ENCODE results near the gene LPIN1.

Gene LPIN1

DNA sequence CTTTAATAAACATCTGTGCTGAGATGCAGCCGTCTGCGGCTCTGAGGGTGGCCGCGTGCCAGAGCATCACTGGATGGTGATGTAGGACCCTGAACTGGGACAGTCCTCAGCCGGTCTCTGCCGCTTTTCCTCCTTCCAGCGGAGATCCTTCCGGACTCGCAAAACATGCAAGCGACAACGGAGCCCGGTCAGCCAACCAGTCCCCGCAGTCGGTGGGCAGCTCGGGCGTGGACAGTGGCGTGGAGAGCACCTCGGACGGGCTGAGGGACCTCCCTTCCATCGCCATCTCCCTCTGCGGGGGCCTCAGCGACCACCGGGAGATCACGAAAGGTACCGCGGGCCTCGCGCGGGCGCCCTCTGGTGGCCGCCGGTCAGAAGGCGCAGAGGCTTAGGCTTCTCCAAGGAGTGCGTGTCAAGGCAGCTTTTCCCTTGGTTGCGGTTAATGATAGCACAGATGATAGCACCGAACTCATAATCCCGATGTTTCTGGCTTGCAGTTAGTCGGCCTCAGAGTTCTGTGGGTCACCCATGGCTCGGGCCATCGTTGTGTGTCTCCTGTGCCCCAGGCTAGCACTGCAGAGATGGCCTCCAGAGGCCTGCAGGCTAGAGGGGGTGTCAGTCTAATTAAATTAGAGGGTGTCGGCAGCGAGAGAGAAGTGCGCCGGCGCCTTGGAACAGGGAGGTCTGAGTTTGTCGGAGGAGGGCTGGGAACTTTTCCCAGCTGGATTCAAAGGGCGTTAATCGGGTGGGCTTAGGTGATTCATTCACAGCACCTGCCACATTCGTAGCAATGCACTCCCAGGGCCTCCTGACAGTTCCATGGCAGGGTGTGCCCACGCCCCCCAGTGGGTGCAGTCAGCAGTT, 38.5 kb downstream of the LPIN1 start:
- peak; percentile 17 for DNase-seq (ENCODE audit: low spot score)

DNA sequence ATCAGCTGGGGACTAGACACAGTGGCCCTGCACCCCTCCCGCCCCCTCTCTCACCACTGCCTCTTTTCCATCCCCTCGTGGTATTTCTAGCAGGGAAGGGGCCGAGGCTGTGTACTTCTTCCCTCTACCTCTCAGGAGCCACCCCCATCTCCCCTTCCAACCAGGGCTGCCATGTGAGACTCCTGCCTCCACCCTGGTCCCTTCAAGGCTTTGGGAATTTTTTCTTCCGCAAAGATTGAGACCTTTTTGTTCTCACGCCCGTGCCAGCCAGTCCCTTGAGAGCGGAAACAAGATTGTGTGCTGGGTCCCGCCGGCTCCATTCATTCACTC, 39.1 kb downstream of the LPIN1 start:
- no peak for DNase-seq (ENCODE audit: low spot score)

DNA sequence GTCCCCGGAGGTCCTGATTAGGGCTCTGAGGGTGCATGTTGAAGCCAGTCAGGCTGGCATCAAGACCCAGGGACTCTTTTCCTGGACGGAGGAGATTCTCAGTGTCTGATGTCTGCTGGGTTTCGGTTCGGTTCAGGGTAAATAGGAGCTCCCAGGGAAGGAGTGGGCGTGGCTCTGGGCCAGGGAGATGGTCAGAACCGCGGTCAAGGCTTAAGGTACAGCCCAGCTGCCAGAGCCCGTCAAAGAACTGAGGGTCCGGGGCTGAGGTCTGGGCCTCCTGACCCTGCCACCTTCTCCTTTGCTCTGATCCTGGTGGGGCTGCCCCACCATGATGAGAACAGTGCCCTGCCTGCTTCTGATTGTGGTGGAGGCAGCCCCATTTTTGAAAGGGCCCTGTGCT, 39.8 kb downstream of the LPIN1 start:
- no peak for DNase-seq (ENCODE audit: low spot score)

DNA sequence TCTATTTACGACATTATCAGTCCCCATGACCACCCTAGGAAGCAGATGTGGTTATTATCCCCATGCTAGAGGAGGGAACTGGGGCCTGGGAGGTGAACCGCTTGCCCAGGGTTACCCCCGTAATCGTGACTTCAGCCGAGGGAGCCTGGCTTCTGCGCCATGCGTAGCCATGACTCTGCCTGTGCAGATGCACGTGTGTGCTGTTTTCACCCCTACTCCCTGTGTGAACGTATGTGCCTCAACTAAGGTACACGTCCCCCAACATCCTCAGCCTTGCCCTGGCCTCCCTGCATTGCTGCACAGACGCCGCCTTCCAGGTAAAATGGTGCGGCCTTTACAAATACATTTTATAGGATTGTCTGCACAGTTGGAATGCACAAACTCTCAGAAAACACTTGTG, 40.2 kb downstream of the LPIN1 start:
- DNase-seq (ENCODE audit: low spot score): no peak

DNA sequence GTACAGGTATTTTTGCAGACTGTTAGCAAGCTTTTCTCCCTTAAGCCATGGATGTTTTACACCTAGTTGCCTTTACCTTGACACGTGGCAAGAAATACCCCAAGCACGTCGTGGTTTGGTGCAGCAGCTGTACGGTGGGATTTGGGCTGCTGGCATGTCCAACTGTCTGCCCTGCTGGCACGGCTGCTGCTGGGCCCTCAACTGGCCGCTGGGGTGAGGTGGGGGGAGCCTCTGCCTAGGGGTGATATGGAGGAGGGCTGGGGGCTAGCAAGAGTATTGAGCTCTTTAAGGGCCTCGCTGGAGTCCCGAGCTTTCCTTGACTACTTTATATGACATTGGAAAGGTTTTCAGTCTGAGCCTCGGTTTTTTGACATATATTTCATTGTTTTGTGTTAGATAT, 41.6 kb downstream of the LPIN1 start:
- DNase-seq (ENCODE audit: low spot score): no peak

DNA sequence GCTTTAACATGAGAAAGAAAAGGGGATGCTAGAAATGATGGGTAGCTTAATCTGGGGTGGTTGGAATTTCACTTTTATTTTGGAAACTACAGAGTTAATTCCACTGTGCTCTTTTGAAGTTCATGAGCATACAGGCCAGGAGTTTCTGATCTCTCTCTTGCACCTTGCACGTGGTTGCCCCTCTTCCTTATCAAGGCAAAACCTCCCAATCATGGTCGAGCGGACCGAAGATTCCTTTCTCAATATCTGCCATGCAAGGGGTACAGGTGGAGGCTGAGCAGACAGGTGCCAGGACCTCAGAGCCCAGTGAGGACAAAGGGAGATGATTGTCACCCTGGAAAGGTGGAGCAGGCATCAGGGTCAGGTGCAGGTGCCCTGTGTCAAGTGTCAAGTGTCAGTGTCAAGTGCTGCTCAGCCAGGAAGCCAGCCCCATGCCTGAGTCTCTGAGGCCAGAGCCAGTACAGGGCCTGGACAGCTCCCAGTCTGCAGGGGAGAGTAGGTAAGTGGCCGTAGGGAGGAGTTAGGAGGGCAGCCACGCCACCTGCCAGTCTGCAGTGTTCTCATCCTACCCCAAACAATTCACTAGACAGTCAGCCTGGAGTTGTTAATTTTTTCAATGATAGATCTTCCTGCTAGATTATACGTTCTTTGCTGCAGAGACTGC, 42.2 kb downstream of the LPIN1 start:
- DNase-seq (ENCODE audit: low spot score): no peak

GRCh38 chr2:11789243-11789642, 42.8 kb downstream of the LPIN1 start:
- no peak for DNase-seq (ENCODE audit: low spot score)

DNA sequence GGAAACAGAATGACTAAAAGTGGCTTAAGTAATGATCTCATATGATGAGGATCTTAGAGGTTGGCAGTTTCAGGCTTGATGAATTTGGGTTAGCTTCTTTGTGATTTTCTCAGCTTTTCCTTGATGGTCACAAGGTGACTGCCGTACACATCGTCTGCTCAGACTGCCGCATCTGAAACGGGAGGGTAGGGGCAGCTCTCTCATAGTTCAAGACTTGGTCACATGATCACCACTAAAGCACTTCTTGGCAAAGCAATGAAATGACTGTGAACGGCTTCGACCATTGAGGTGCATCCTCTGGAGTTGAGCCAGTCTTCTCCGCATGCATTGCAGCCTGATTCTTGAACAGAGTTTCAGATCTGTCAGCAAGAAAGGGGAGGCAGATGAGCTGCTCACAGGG, 43.8 kb downstream of the LPIN1 start:
- no peak for DNase-seq (ENCODE audit: low spot score)

GRCh38 chr2:11795590-11795989, 49.2 kb downstream of the LPIN1 start:
- no peak for DNase-seq (ENCODE audit: low spot score)

DNA sequence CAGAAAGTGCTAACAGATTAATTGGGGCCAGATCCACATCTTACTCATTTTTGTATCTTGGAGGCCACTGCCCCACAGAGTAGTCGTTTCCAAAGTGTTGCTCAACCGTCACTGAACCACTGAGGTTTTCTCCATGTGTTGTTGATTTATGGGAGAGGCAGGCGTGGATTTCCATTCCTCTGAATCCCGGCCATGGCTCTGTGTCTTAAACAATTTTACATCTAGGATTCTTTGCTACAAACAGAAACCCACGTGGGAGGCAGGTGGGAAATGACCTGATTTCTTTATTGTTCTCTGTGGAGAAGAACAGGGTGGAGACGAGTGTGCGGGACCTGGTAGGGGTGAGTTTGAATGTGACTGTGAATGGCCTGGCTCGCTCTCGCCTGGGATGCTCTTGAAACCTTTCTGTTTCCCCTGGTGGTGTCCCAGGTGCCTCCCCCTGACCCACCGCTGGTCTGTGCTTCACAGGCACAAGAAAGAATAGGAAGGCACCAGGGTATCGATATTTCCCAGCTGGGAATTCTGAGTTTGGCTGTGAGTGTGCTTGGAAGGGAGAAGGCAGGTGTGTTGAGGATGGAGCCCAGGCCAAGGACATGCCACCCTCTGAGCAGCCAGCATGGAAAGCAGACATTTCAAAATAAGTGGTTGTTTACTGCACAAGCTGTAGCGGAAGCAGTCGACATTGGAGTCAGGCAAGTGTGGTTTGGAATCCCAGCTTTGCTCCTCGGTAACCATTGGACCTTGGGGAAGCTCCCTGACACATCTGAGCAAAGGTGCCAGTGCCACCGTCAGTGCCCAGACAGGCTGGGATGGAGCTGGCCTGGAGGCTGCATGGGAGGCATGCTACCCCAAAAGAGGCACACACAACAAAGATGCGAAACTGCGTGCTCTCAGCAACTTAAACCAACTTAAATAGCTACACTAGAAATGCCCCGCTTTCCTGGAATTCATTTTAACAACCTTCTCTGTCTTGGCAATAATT, 50.0 kb downstream of the LPIN1 start:
- no peak for DNase-seq (ENCODE audit: low spot score)

GRCh38 chr2:11797846-11798245, 51.4 kb downstream of the LPIN1 start:
- no peak for DNase-seq (ENCODE audit: low spot score)

DNA sequence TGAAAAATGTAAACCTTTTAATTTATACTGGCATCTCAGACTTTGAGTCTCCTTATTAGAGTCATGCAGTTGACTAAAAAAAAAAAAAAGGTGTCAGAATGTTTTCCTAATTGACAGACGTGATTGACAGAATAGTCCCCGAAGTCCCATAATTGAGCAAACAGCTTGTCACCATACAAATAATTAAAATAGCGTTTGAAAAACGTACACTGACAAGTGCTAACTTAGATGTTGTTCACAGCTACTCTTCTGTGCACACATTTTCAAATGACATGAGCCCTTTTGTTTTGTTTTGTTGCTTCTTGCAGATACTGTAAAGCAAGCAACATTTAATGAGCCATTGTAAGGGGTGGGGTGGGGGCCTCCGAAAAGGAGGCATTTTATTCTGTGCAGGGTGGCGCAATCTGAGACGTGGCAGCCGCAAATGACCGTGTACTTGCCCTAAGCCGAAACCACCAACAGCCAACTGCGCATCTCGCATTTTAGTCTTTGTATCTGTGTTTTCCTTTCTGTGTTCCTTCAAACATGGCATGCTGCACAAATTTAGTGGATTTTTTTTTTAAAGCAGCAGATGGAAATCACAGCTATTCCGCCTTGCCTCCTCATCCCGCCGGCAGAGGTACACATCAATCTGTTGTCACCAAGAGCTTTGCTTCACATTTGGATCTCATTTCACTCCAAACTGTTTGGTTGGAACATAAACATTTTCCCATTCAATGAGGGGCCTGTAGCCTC, 52.4 kb downstream of the LPIN1 start:
- DNase-seq (ENCODE audit: low spot score): no peak

GRCh38 chr2:11799826-11800225, 53.4 kb downstream of the LPIN1 start:
- DNase-seq (ENCODE audit: low spot score): no peak

DNA sequence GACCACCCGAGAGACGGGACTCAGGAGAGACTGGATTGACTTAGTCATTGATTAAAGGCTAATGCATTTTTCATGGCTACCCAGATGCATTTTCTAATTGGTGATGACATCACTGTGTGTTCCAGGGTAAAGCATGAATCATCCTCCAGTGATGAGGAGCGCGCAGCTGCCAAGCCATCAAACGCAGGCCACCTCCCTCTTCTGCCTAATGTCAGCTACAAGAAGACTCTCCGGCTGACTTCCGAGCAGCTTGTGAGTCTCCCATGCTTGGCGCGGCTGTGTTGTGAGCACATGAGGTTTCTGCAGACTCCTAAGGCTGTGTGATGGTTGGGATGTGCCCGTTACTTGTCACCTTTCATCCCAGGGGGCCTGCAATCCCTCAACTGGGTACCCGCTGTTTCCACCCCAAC, 56.4 kb downstream of the LPIN1 start:
- DNase-seq (ENCODE audit: low spot score): no peak

- DNase-seq (ENCODE audit: low spot score): no peak
Measured at GRCh38 chr2:11805024-11805423, 58.6 kb downstream of the LPIN1 start.

GRCh38 chr2:11805920-11806319, 59.5 kb downstream of the LPIN1 start:
- DNase-seq (ENCODE audit: low spot score): no peak

DNA sequence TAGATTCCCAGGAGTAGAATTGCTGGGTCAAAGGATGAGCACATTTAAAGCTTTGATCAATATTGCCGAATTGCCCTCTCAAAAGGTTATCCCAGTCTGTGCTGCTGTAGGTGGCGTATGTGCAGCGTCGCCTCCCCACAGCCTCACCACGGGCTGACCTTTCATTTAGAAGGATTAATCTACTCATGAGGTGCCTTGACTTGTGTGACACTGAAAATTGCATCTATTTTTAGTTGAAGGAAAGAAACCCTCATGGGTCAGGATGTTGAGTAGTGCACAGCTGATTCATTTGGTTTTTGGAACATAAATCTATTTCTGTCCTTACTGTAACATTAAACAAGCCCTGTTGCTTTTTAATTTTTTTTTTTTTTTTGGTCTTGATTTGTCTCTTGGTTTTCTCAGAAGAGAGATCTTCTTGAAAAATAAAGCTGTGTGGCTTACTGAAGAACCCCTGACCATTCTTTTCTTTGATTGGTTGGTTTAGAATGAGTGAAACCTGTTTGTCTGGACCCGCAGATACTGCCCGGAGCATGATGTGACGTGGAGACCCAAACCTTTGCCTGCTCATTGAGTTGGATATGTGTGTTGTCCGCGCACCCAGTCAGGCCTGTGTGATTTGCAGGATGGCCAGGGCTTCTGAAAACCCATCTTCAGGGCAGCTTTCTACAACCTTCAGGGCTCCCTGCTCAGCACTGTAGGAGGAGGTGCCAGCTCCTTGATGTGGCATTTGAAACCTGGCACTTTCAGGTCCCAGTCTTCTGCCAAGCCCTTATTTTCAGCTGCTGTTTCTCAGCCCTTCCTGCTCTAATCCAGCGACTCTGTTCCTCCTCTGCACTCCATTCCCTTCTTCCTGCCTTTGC, 61.0 kb downstream of the LPIN1 start:
- no peak for DNase-seq (ENCODE audit: low spot score)

DNA sequence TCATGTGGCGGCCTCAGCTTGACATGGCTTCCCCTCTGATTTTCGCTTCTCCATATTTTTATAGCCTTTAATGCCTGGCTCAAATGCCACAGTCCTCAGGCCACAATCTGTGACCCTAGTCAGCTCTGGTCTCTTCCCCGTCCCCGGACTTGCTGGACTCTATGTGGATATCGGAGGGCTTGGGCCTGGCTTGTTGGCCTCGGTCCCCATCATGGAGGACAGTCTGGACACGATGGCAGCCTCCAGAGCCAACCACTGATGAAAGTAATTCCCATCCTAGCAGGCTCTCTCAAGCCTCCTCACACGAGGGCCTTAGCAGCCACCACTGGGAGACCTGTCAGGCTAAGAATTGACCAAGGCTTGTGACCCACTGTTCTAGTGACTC, 61.6 kb downstream of the LPIN1 start:
- DNase-seq (ENCODE audit: low spot score): no peak

GRCh38 chr2:11809586-11810236, 63.3 kb downstream of the LPIN1 start:
- DNase-seq (ENCODE audit: low spot score): no peak

DNA sequence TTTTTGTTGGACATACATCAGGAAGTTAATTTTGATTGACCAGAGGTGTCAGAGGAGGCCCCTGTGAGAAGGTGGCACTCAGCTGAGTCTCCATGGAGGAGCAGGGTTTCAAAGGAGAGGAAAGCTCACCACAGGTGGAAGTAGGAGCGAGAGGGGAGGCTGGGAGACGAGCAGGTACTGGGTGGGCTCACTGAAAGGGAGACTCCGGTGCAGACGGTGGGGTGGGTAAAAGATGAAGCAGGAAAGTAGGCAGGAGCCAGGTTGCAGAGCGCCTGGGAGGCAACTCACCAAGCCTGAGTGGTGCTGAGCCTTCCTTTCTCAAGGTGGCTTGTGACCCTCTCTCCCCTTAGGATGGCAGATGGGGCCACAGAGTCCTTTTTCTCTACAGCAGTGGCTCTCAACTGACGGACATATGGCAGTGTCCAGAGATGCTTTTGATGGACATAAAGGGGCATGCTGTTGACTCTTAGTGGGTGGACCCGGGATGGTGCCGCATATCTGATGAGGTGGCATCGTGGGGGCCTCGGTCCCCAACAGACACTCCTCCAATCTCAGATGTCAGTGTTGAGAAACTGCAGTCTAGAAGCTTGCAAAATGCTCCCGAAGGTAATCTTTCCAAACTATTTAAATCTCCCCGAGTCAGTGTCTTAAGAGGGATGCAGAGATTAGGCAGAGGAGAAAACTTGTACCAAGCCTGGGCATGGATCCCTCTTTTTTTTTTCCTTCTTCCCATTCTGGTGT, 64.0 kb downstream of the LPIN1 start:
- no peak for DNase-seq (ENCODE audit: low spot score)

Measured in pons (tissue), 1 donor.